SK-N-SH treated with all-trans-retinoic acid at 6 μM for 48 hours (cell line): ENCODE measurements around the gene TOPBP1.

Source experiments
- ARNTL ChIP-seq: fragments of 450-650 bp; formaldehyde crosslinking; IDR thresholded peaks from 2 replicates; pipeline ENCODE4 v1.5.0; 2020; ENCODE audit warnings: low read depth, mild to moderate bottlenecking, moderate library complexity, borderline replicate concordance
- BACH2 ChIP-seq: fragments of 250-450 bp; sonication (Bioruptor Pico); IDR thresholded peaks from 2 replicates; pipeline ENCODE4 v1.9.0; 2021; ENCODE audit warnings: mild to moderate bottlenecking, borderline replicate concordance
- CSDC2 ChIP-seq: fragments of 250-450 bp; sonication (Bioruptor Pico); IDR thresholded peaks from 2 replicates; pipeline ENCODE4 v1.5.0; 2020; ENCODE audit warnings: mild to moderate bottlenecking, moderate library complexity
- ESRRG ChIP-seq: fragments of 250-450 bp; sonication (Bioruptor Pico); IDR thresholded peaks from 2 replicates; pipeline ENCODE4 v1.6.1; 2021; ENCODE audit warnings: mild to moderate bottlenecking
- GLIS3 ChIP-seq: fragments of 250-450 bp; sonication (Bioruptor Pico); IDR thresholded peaks from 2 replicates; pipeline ENCODE4 v1.5.0; 2020; ENCODE audit warnings: mild to moderate bottlenecking, moderate library complexity
- ISL1 ChIP-seq: fragments of 250-450 bp; sonication (Bioruptor Pico); IDR thresholded peaks from 2 replicates; pipeline ENCODE4 v2.1.2; 2022; ENCODE audit warnings: mild to moderate bottlenecking, moderate library complexity
- RARB ChIP-seq: fragments of 250-450 bp; sonication (Bioruptor Pico); IDR thresholded peaks from 2 replicates; pipeline ENCODE4 v1.8.0; 2021; ENCODE audit warnings: mild to moderate bottlenecking, moderate library complexity
- TOX ChIP-seq: fragments of 250-450 bp; sonication (Bioruptor Pico); IDR thresholded peaks from 2 replicates; pipeline ENCODE4 v1.8.0; 2021; ENCODE audit warnings: mild to moderate bottlenecking, moderate library complexity, borderline replicate concordance
- ZFP3 ChIP-seq: fragments of 250-450 bp; sonication (Bioruptor Pico); IDR thresholded peaks from 2 replicates; pipeline ENCODE4 v1.5.0; 2020; ENCODE audit warnings: mild to moderate bottlenecking, moderate library complexity
- ZFP30 ChIP-seq: fragments of 450-650 bp; formaldehyde crosslinking; IDR thresholded peaks from 2 replicates; pipeline ENCODE4 v1.5.0; 2022; ENCODE audit warnings: mild to moderate bottlenecking, moderate library complexity
- ZNF70 ChIP-seq: fragments of 450-650 bp; formaldehyde crosslinking; IDR thresholded peaks from 2 replicates; pipeline ENCODE4 v1.5.0; 2020; ENCODE audit warnings: mild to moderate bottlenecking, moderate library complexity
- ZNF8 ChIP-seq: fragments of 450-650 bp; formaldehyde crosslinking; IDR thresholded peaks from 2 replicates; pipeline ENCODE4 v1.5.0; 2020; ENCODE audit warnings: mild to moderate bottlenecking, moderate library complexity
- TF ChIP-seq, protein P1 (sequence below): fragments of 250-450 bp; sonication (Bioruptor Pico); IDR thresholded peaks from 2 replicates; pipeline ENCODE4 v1.8.0; 2020; ENCODE audit warnings: mild to moderate bottlenecking, moderate library complexity, borderline replicate concordance
- TF ChIP-seq, protein P2 (sequence below): fragments of 250-450 bp; sonication (Bioruptor Pico); IDR thresholded peaks from 2 replicates; pipeline ENCODE4 v1.5.1; 2020; ENCODE audit warnings: low read depth, mild to moderate bottlenecking, moderate library complexity

DNA sequence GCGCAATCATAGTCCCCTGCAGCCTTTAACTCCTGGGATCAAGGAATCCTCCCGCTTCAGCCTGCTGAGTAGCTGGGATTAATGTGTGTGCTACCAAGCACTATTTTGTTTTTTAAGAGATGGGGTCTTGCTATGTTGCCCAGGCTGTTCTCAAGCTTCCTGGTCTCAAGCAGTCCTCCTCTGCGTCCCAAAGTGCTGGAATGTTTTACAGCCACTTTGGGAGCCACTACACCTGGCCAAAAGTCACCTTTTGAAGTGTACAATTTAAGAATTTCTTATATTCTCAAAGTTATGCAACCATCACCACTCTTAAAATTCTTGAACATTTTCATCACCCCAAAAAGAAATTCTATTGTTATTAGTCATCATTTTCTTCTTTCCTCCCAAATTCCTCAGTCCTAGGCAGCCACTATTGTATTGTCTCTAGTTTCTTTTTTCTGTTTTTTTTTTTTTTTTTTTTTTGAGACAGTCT is 70.4 kb downstream of the TOPBP1 start:
- TF ChIP-seq, protein P1, sequence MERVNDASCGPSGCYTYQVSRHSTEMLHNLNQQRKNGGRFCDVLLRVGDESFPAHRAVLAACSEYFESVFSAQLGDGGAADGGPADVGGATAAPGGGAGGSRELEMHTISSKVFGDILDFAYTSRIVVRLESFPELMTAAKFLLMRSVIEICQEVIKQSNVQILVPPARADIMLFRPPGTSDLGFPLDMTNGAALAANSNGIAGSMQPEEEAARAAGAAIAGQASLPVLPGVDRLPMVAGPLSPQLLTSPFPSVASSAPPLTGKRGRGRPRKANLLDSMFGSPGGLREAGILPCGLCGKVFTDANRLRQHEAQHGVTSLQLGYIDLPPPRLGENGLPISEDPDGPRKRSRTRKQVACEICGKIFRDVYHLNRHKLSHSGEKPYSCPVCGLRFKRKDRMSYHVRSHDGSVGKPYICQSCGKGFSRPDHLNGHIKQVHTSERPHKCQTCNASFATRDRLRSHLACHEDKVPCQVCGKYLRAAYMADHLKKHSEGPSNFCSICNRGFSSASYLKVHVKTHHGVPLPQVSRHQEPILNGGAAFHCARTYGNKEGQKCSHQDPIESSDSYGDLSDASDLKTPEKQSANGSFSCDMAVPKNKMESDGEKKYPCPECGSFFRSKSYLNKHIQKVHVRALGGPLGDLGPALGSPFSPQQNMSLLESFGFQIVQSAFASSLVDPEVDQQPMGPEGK: no peak
- TF ChIP-seq CSDC2 (CRISPR knock-in tag): no peak
- TF ChIP-seq BACH2 (CRISPR knock-in tag): no peak
- TF ChIP-seq ISL1 (CRISPR knock-in tag): peak; percentile 45; the same call in 1 of the 2 replicates
- no peak for TF ChIP-seq ARNTL (CRISPR knock-in tag)
- TF ChIP-seq GLIS3 (CRISPR knock-in tag): no peak
- TF ChIP-seq RARB (CRISPR knock-in tag): no peak
- TF ChIP-seq ZFP30: no peak
- no peak for TF ChIP-seq ZNF8 (CRISPR knock-in tag)
- TF ChIP-seq ESRRG (CRISPR knock-in tag): no peak
- TF ChIP-seq TOX (CRISPR knock-in tag): no peak
- TF ChIP-seq, protein P2, sequence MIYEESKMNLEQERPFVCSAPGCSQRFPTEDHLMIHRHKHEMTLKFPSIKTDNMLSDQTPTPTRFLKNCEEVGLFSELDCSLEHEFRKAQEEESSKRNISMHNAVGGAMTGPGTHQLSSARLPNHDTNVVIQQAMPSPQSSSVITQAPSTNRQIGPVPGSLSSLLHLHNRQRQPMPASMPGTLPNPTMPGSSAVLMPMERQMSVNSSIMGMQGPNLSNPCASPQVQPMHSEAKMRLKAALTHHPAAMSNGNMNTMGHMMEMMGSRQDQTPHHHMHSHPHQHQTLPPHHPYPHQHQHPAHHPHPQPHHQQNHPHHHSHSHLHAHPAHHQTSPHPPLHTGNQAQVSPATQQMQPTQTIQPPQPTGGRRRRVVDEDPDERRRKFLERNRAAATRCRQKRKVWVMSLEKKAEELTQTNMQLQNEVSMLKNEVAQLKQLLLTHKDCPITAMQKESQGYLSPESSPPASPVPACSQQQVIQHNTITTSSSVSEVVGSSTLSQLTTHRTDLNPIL (CRISPR knock-in tag): peak; percentile 47; the same call in 1 of the 2 replicates
- no peak for TF ChIP-seq ZFP3
- no peak for TF ChIP-seq ZNF70
